Measurements from ENCODE around the gene LNP1. TPM values are rescaled to one million over a fixed set of nuclear protein-coding genes. Genes with fewer than 3 reads are reported as not detected.

LNP1 gene
- total and polyA plus RNA-seq, 2 experiments from 2014 or later: 1.1 to 4.3 TPM

- no peak for DNase-seq (ENCODE audit: low spot score)
- Histone ChIP-seq H3K9me2 (replicated peaks; ENCODE audit: insufficient read depth) (no peaks in the 10 kb centered on the region), H4K20me1 (ENCODE audit: insufficient read depth, poor library complexity, severe bottlenecking) (no peaks in the 10 kb centered on the region), H3K9me3 (ENCODE audit: low read depth) (no peaks in the 10 kb centered on the region), H3K4me1 (ENCODE audit: insufficient read depth) (no peaks in the 10 kb centered on the region), H2AFZ (no peak overlapping the region), H3K36me3 (replicated peaks; ENCODE audit: insufficient read depth, low read depth) (no peaks in the 10 kb centered on the region), H3K79me2 (peaks cover 43% of the 10 kb centered on the region), H3K4me3 (no peak overlapping the region), H3K4me2 (no peak overlapping the region), H3K27me3 (no peaks in the 10 kb centered on the region), H3K27ac (no peak overlapping the region)
- 86% methylated on average over 4 of the region's 4 CpGs for WGBS (ENCODE audit: low lambda C conversion rate, missing lambda C conversion rate)
- TF ChIP-seq EZH2phosphoT487 (IDR thresholded peaks at IDR 0.05; ENCODE audit: low read depth, severe bottlenecking, unreplicated experiment): no peak
- no peak for TF ChIP-seq CTCF (IDR thresholded peaks at IDR 0.05; ENCODE audit: poor library complexity)
- no peak for TF ChIP-seq EZH2 (IDR thresholded peaks at IDR 0.05; ENCODE audit: borderline replicate concordance)
Measured at GRCh38 chr3:100407977-100408532, 6.7 kb downstream of the LNP1 start.

GRCh38 chr3:100411091-100411982 lies 10.0 kb downstream of the LNP1 start:
- H3K4me1 ChIP-seq (ENCODE audit: insufficient read depth): no peaks in the 10 kb centered on the region
- no peaks in the 10 kb centered on the region for H3K9me2 ChIP-seq (replicated peaks; ENCODE audit: insufficient read depth)
- no peaks in the 10 kb centered on the region for H3K36me3 ChIP-seq (replicated peaks; ENCODE audit: insufficient read depth, low read depth)
- no peaks in the 10 kb centered on the region for H4K20me1 ChIP-seq (ENCODE audit: insufficient read depth, poor library complexity, severe bottlenecking)
- H3K4me2 ChIP-seq: no peak overlapping the region
- H3K27ac ChIP-seq: no peak overlapping the region
- no peak overlapping the region for H2AFZ ChIP-seq
- H3K9me3 ChIP-seq (ENCODE audit: low read depth): no peaks in the 10 kb centered on the region
- 96% methylated on average over 2 of the region's 2 CpGs for WGBS (ENCODE audit: low lambda C conversion rate, missing lambda C conversion rate)
- H3K79me2 ChIP-seq: peaks cover 19% of the 10 kb centered on the region
- H3K4me3 ChIP-seq: no peak overlapping the region
- no peak for TF ChIP-seq CTCF (IDR thresholded peaks at IDR 0.05; ENCODE audit: poor library complexity)
- no peaks in the 10 kb centered on the region for H3K27me3 ChIP-seq
- DNase-seq (ENCODE audit: low spot score): no peak

- no peak overlapping the region for H3K27ac ChIP-seq
- H3K36me3 ChIP-seq (replicated peaks; ENCODE audit: insufficient read depth, low read depth): no peaks in the 10 kb centered on the region
Measured at GRCh38 chr3:100412912-100413590, 11.7 kb downstream of the LNP1 start.

More at GRCh38 chr3:100412912-100413590, 11.7 kb downstream of the LNP1 start:
- H4K20me1 ChIP-seq (ENCODE audit: insufficient read depth, poor library complexity, severe bottlenecking): no peaks in the 10 kb centered on the region
- H3K79me2 ChIP-seq: peaks cover 13% of the 10 kb centered on the region
- 96% methylated on average over 4 of the region's 4 CpGs for WGBS (ENCODE audit: low lambda C conversion rate, missing lambda C conversion rate)
- H3K4me3 ChIP-seq: no peak overlapping the region
- no peak overlapping the region for H2AFZ ChIP-seq
- H3K27me3 ChIP-seq: no peaks in the 10 kb centered on the region
- no peak for DNase-seq (ENCODE audit: low spot score)
- no peaks in the 10 kb centered on the region for H3K9me2 ChIP-seq (replicated peaks; ENCODE audit: insufficient read depth)
- no peaks in the 10 kb centered on the region for H3K9me3 ChIP-seq (ENCODE audit: low read depth)
- no peak for TF ChIP-seq CTCF (IDR thresholded peaks at IDR 0.05; ENCODE audit: poor library complexity)
- no peak for TF ChIP-seq EZH2phosphoT487 (IDR thresholded peaks at IDR 0.05; ENCODE audit: low read depth, severe bottlenecking, unreplicated experiment)
- no peak for TF ChIP-seq EZH2 (IDR thresholded peaks at IDR 0.05; ENCODE audit: borderline replicate concordance)
- no peaks in the 10 kb centered on the region for H3K4me1 ChIP-seq (ENCODE audit: insufficient read depth)
- no peak overlapping the region for H3K4me2 ChIP-seq

Data from hepatocyte (in vitro differentiated cells).